GM12891 (cell line): ENCODE measurements around the gene MYMK.

ENCODE experiments used
- POLR2A ChIP-seq: IDR thresholded peaks from 2 replicates; pipeline ENCODE4 v1.6.1; 2011; ENCODE audit warnings: low read depth, low read length, control low read depth
- POLR2AphosphoS5 ChIP-seq: IDR thresholded peaks from 2 replicates; pipeline ENCODE4 v1.6.1; 2011; ENCODE audit warnings: low read depth, low read length, control low read depth
- POU2F2 ChIP-seq: IDR thresholded peaks from 2 replicates; pipeline ENCODE4 v1.6.1; 2011; ENCODE audit warnings: low read depth, mild to moderate bottlenecking, control low read depth, low read length, moderate library complexity
- SPI1 ChIP-seq: IDR thresholded peaks from 2 replicates; pipeline ENCODE4 v1.6.1; 2011; ENCODE audit warnings: low read depth, low read length, control low read depth
- TAF1 ChIP-seq: IDR thresholded peaks from 2 replicates; pipeline ENCODE4 v1.6.1; 2011; ENCODE audit warnings: low read depth, low read length, control low read depth

GRCh38 chr9:133542002-133542401 is 17.2 kb upstream of the MYMK start:
- no peak for TF ChIP-seq POLR2AphosphoS5
- TF ChIP-seq SPI1, result no peak
- TF ChIP-seq POLR2A, result no peak
- TF ChIP-seq TAF1, result no peak
- no peak for TF ChIP-seq POU2F2
